Measurements from ENCODE around the gene PHYHIPL. TPM values are rescaled to one million over a fixed set of nuclear protein-coding genes. Genes with fewer than 3 reads are reported as not detected.

Gene PHYHIPL
- total RNA-seq = not detected in 2 replicates

GRCh38 chr10:59176241-59177030 is at the start of gene PHYHIPL:
Gene PHYHIPL (plus strand): TSS chr10:59176643. CDS start chr10:59176854, 211 bp downstream.

Other genes with a start within 250 kb of the PHYHIPL start
- 5.0 and 7.3 TPM in 2 replicates for gene FAM13C, start 185.9 kb downstream of the PHYHIPL start, total RNA-seq